RWPE1 (cell line): ENCODE measurements around the gene OMP.

Experiments used
- CTCF ChIA-PET: fragments of 350-600 bp; sonication (Branson Sonifier 250); formaldehyde crosslinking; extraction: SDS; loops from one replicate; lab custom pipeline; 2021; lab: Yijun Ruan, JAX
- POLR2A ChIA-PET: fragments of 400-600 bp; formaldehyde crosslinking; extraction: SDS; loops from one replicate; lab custom pipeline; 2020; ENCODE audit warnings: antibody characterized with exemption; ENCODE audit not compliant: low non-redundant PET; lab: Yijun Ruan, JAX
- DNase-seq: peaks from one replicate; pipeline ENCODE4 v3.0.0; 2012; ENCODE audit warnings: low spot score
- H3K27ac ChIP-seq: fragments of 450-650 bp; 2 replicates; pipeline ENCODE4 v1.5.1; 2017
- TF ChIP-seq, protein P1 (sequence below): fragments of 450-650 bp; conservative IDR thresholded peaks from 2 replicates; pipeline ENCODE4 v1.5.1; 2017; ENCODE audit warnings: low read depth, mild to moderate bottlenecking

OMP gene

DNA sequence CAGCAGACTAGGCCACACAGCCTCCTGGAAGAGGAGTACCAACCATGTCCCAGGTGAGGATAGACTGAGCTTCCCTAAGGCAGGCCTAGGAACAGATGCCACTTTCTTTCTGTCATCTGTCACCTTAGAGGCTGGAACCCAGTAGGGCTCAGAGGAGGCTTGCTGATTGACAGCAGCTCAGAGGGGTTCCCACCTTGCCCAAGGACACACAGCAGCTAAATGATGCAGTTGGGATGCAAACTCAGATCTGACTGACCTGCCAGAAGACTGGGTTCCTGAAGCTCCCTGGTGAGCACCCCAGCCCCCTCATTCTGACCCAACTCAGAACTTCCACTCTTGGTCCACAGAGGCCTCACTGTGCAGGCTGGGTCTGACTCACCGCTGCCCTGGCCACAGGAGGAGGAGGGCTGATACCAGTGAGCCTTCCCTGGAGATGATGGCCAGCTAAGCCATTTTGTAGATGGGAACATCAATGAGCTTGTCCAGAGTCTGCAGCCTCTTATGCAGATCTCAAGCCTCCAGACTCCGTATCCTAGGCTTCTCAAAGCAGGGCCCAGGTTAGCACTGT is 21.9 kb upstream of the OMP start:
- no peak overlapping the region for H3K27ac ChIP-seq
- no peak for DNase-seq
- POLR2A ChIA-PET = no interaction called here
- CTCF ChIA-PET = interaction anchor here (0.6 to 0.7 kb wide), 2 partner anchors 10 to 490 kb away, joined by 3 to 5 read pairs; no protein-coding TSS in a partner anchor
- TF ChIP-seq, protein P1, sequence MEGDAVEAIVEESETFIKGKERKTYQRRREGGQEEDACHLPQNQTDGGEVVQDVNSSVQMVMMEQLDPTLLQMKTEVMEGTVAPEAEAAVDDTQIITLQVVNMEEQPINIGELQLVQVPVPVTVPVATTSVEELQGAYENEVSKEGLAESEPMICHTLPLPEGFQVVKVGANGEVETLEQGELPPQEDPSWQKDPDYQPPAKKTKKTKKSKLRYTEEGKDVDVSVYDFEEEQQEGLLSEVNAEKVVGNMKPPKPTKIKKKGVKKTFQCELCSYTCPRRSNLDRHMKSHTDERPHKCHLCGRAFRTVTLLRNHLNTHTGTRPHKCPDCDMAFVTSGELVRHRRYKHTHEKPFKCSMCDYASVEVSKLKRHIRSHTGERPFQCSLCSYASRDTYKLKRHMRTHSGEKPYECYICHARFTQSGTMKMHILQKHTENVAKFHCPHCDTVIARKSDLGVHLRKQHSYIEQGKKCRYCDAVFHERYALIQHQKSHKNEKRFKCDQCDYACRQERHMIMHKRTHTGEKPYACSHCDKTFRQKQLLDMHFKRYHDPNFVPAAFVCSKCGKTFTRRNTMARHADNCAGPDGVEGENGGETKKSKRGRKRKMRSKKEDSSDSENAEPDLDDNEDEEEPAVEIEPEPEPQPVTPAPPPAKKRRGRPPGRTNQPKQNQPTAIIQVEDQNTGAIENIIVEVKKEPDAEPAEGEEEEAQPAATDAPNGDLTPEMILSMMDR = no peak

DNA sequence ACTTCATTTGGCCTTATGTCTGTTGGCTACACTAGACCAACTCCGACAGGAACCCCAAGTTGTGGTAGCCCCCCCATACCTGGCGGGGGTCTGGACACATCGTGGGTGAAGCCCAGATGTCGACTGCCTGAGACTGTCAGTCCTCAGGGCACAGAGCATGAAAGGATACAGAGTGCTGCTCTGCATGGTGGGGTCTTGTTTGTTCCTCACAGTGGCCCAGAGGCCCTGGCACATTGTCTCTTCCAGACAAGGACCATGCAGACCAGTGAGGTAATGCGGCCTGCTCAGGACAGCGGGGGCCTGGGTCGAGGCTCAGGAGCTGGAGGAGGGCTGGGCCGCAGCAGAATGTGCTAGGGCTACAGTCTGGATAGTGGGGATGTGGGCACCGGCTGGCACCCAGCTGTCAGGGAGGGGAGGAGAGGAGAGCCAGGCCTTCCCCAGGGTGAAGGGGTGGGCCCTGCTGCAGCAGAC is 21.2 kb upstream of the OMP start:
- DNase-seq = no peak
- H3K27ac ChIP-seq = no peak overlapping the region
- POLR2A ChIA-PET = no interaction called here
- TF ChIP-seq, protein P1 = no peak
- CTCF ChIA-PET = interaction anchor here (0.5 to 1.9 kb wide), 4 partner anchors 10 to 1582 kb away, joined by 3 to 14 read pairs (median 3); no protein-coding TSS in a partner anchor

DNA sequence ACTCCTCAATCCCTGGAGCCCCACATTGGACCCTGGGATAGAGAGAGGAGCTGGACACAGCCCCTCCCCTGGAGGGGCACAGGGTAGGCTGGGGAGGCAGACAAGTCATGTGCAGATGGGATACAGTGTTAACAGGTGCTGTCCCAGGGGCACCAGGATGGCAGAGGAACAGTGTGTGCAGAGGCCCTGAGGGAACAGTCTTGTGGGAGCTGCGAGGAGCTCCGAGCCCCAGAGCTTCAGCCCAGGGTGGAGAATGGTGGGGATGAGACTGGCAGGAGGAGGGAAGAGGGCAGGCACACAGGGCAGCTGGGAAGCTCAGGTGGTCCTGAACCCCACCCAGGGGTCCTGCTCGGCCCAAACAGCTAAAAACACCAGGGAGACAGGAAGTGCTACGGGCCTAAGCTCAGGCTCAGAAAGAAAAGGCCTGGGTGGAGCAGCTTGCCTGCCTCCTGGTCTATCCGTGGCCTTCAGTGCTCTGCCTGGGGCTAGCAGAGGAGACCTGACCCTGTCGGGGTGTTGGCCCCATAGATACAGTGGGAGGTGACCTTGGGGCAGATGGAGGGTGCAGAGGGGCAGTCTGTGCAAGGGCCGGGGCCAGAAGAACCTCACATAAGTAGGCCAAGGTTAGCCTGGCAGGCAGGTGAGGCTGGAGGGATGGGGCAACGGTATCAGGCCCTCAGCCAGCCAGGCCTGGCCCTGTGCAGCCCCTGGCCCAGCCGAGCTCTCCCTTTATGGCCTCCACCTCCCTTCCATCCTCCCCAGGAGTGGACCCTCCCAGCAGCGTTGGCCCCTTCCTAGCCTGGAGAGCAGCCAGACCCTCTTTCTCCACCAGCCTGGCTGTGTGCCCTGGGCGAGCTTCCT is 20.4 kb upstream of the OMP start:
- no peak for DNase-seq
- POLR2A ChIA-PET = no interaction called here
- H3K27ac ChIP-seq = no peak overlapping the region
- CTCF ChIA-PET = interaction anchor here (0.5 to 1.9 kb wide), 6 partner anchors 9 to 1583 kb away, joined by 3 to 14 read pairs (median 3); no protein-coding TSS in a partner anchor
- TF ChIP-seq, protein P1 = no peak

DNA sequence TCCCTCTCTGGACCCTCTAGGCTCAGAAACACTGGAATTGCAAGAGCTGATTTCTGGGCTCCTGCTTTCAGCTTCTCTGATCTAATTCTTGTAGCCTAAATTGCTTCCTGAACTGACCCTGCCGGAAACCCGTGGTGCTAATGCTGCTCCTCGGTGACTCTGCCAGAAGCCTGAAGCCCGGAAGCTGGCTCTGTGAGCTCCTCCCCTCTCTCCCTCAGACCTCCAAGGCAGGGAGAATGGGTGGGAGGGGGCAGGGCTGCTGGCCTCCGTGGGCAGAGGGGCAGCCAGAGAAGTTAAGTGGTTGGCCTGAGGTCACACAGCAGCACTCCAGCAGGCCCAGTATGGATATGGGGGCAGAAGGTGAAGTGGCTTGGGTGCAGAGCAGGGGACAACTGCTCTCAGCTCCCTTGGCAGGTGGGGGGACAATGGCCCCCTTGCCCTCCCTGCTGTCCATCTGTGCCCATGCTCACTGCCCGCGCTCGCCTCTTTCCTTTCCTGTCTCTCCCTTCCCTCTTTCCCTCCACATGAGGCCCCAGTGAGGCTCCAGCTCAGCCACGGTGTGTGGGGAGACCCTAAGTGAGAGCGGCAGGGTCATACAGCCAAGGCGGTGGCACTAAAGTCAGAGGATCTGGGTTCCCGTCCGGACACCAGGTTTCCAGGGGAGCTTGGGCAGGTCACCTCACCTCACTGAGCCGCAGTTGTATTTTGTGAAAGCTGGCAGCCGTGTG is 19.6 kb upstream of the OMP start:
- DNase-seq = no peak
- TF ChIP-seq, protein P1 = no peak
- ChIA-PET POLR2A (no interaction called here), CTCF (interaction anchor here (0.7 to 1.9 kb wide), 3 partner anchors 8 to 356 kb away, joined by 3 to 14 read pairs (median 4); no protein-coding TSS in a partner anchor)
- H3K27ac ChIP-seq = no peak overlapping the region

DNA sequence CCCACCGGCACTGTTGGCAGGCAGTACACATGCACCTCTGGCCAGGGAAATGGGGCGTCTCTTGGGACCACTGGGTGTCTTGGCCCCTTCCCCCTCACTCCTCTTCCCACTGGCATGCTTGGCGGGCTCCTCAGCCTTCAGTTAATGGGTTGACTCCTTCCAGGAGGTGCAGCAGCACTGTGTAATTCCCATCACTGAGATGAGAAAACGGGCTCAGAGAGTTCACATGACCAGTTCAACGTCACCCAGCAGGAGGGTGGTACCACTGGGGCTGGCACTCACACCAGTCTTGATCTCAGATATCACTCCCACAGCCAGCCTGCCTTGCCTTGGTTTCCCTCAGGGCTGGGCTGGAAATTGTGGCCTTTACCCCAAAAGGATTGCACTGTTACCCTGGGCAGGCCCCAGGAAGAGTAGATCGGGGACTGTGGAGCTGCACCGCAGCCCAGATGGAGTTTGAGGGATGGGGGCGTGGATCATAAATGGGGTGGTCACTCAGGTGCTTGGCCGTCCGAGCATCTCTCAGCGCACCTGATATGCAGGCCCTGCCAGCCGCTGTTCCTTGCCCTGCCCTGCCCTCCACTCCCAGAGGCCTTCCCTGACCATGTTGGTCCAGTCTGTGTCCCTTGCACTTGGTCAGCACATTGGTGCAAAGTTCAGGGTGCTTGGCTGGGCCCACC is 18.9 kb upstream of the OMP start:
- TF ChIP-seq, protein P1 = no peak
- no peak for DNase-seq
- ChIA-PET CTCF (no interaction called here), POLR2A (no interaction called here)
- no peak overlapping the region for H3K27ac ChIP-seq
